Endothelial cell of umbilical vein (primary cell): Measurements from ENCODE around the gene LEP. TPM values are rescaled to one million over a fixed set of nuclear protein-coding genes. Genes with fewer than 3 reads are reported as not detected.

Experiments
- BruUV-seq: library from RNA; stranded (reverse); fragments of 400-500 nt; replicated peaks from 2 replicates; lab custom pipeline; 2021; lab: Mats Ljungman, UMichigan
- CTCF ChIA-PET: fragments of 300-600, 350-600 bp; sonication (Branson Sonifier 250); formaldehyde crosslinking; loops from one replicate; lab custom pipeline; 2021; ENCODE audit warnings: antibody characterized with exemption, inconsistent platforms; lab: Charles Lee
- POLR2A ChIA-PET: fragments of 300-600, 350-600 bp; sonication (Branson Sonifier 250); formaldehyde crosslinking; loops from one replicate; lab custom pipeline; 2021; ENCODE audit warnings: antibody characterized with exemption, inconsistent platforms; lab: Charles Lee
- DNase-seq: peaks from one replicate; pipeline ENCODE4 v3.0.0-alpha.2; 2011; ENCODE audit warnings: low read depth, low spot score
- FAIRE-seq: peaks from 2 replicates; lab custom pipeline; 2011; peaks lifted over from hg19 to GRCh38; lab: Jason Lieb, UNC
- H2AFZ ChIP-seq: 2 replicates; pipeline ENCODE4 v1.6.0; 2012; ENCODE audit warnings: low read depth, low read length, control low read depth, inconsistent platforms
- H3K27ac ChIP-seq: 2 replicates; pipeline ENCODE4 v1.5.1; 2011; ENCODE audit warnings: low read depth, mild to moderate bottlenecking, control low read depth, low read length, moderate library complexity; ENCODE audit not compliant: insufficient read depth
- H3K27me3 ChIP-seq, 2 experiments: 2 replicates each; pipeline versions ENCODE4 v1.6.0 to v1.6.1; 2011; ENCODE audit warnings: low read length in 2 of 2, mixed read lengths in 1 of 2; ENCODE audit not compliant: control insufficient read depth in 2 of 2, insufficient read depth in 2 of 2
- H3K36me3 ChIP-seq, 2 experiments: 2 replicates in 1 of 2; 3 replicates in 1 of 2; pipeline ENCODE4 v1.5.1; 2011; ENCODE audit warnings: low read length in 2 of 2, mild to moderate bottlenecking in 1 of 2, moderate library complexity in 1 of 2; ENCODE audit not compliant: control insufficient read depth in 2 of 2, insufficient read depth in 2 of 2; ENCODE audit errors: extremely low read depth in 1 of 2
- H3K4me1 ChIP-seq: 3 replicates; pipeline ENCODE4 v1.5.1; 2011; ENCODE audit warnings: mild to moderate bottlenecking, low read length; ENCODE audit not compliant: control insufficient read depth, insufficient read depth; ENCODE audit errors: extremely low read depth
- H3K4me2 ChIP-seq: 2 replicates; pipeline ENCODE4 v1.6.1; 2011; ENCODE audit warnings: low read length, control low read depth, mixed read lengths; ENCODE audit not compliant: insufficient read depth
- H3K4me3 ChIP-seq, 3 experiments: fragments of 200-600 bp in 1 of 3; sonication (generic), shearing (Covaris generic) in 1 of 3; replicated peaks in 1 of 3; 2 replicates each; pipeline ENCODE4 v1.5.1; 2011 to 2016; ENCODE audit warnings: control low read depth in 3 of 3, low read length in 3 of 3, mild to moderate bottlenecking in 2 of 3, inconsistent platforms in 1 of 3, low read depth in 1 of 3, moderate library complexity in 1 of 3; ENCODE audit not compliant: insufficient read depth in 1 of 3
- H3K79me2 ChIP-seq: 2 replicates; pipeline ENCODE4 v1.6.0; 2012; ENCODE audit warnings: low read length, inconsistent platforms; ENCODE audit not compliant: control insufficient read depth, insufficient read depth
- H3K9ac ChIP-seq: replicated peaks from 2 replicates; pipeline ENCODE3; 2011; ENCODE audit warnings: low read length, control low read depth; ENCODE audit not compliant: insufficient read depth; ENCODE audit errors: extremely low read depth
- H3K9me1 ChIP-seq: replicated peaks from 3 replicates; pipeline ENCODE4 v1.6.0; 2011; ENCODE audit warnings: mild to moderate bottlenecking, low read length; ENCODE audit not compliant: control insufficient read depth, insufficient read depth; ENCODE audit errors: extremely low read depth
- H3K9me3 ChIP-seq: replicated peaks from 2 replicates; pipeline ENCODE4 v1.5.1; 2012; ENCODE audit warnings: low read length, inconsistent platforms; ENCODE audit not compliant: control insufficient read depth, insufficient read depth
- H4K20me1 ChIP-seq: replicated peaks from 2 replicates; pipeline ENCODE3; 2011; ENCODE audit warnings: mild to moderate bottlenecking, low read length; ENCODE audit not compliant: control insufficient read depth, insufficient read depth; ENCODE audit errors: extremely low read depth
- CTCF ChIP-seq, 2 donors: IDR thresholded peaks; 1 replicate in 1 of 2; 2 replicates in 1 of 2; pipeline ENCODE4 v1.5.1; 2011; ENCODE audit warnings: low read length in 2 of 2, mild to moderate bottlenecking in 2 of 2, moderate library complexity in 2 of 2, control low read depth in 1 of 2, inconsistent platforms in 1 of 2, low read depth in 1 of 2; ENCODE audit not compliant: insufficient read depth in 1 of 2; ENCODE audit errors: extremely low read depth in 1 of 2
- EZH2 ChIP-seq: IDR thresholded peaks from 2 replicates; pipeline ENCODE4 v1.6.1; 2012; ENCODE audit warnings: borderline replicate concordance, low read depth, mild to moderate bottlenecking, moderate library complexity, low read length, inconsistent platforms; ENCODE audit not compliant: severe bottlenecking
- FOS ChIP-seq: IDR thresholded peaks from 2 replicates; pipeline ENCODE4 v1.6.1; 2011; ENCODE audit warnings: mild to moderate bottlenecking, low read length, moderate library complexity, borderline replicate concordance; ENCODE audit not compliant: insufficient read depth
- GATA2 ChIP-seq: IDR thresholded peaks from 2 replicates; pipeline ENCODE4 v1.7.0; 2011; ENCODE audit warnings: low read depth, mild to moderate bottlenecking, moderate library complexity, mixed read lengths, low read length; ENCODE audit not compliant: insufficient read length, insufficient read depth
- JUN ChIP-seq: IDR thresholded peaks from 2 replicates; pipeline ENCODE4 v1.6.1; 2011; ENCODE audit warnings: borderline replicate concordance, low read depth; ENCODE audit not compliant: insufficient read length, insufficient read depth
- MAX ChIP-seq: IDR thresholded peaks from 2 replicates; pipeline ENCODE4 v1.6.1; 2011; ENCODE audit not compliant: insufficient read depth, insufficient read length
- MYC ChIP-seq: IDR thresholded peaks from one replicate; pipeline ENCODE4 v1.6.1; 2011; ENCODE audit warnings: mild to moderate bottlenecking, low read depth, low read length
- POLR2A ChIP-seq: IDR thresholded peaks from 2 replicates; pipeline ENCODE4 v1.6.1; 2012; ENCODE audit warnings: low read depth, mild to moderate bottlenecking, control low read depth, low read length
- POLR2AphosphoS5 ChIP-seq: IDR thresholded peaks from 2 replicates; pipeline ENCODE4 v1.6.1; 2012; ENCODE audit warnings: low read depth, mild to moderate bottlenecking, control low read depth, low read length, moderate library complexity; ENCODE audit not compliant: insufficient read depth
- dilution Hi-C: fragments of 300-500 bp; cut with MboI; formaldehyde crosslinking; loops from one replicate; pipeline ENCODE4 v1.15.0; 2019; ENCODE audit warnings: low sequenced_read_pairs; ENCODE audit not compliant: extremely low pct_ligation_motif_present
- intact Hi-C: fragments of 100-400 bp; cut with micrococcal nuclease; formaldehyde crosslinking; loops from one replicate; pipeline ENCODE4 v1.10.0; 2022
- polyA plus RNA-seq, 4 experiments: library from polyadenylated mRNA; depleted of rRNA in 3 of 4; stranded (reverse) in 3 of 4; unstranded in 1 of 4; fragments of >200 nt; gene quantifications; 2 replicates each; pipeline versions ENCODE4 v1.2.1 to v1.2.3, GENCODE V29; 2011 to 2012; ENCODE audit warnings: missing spikeins in 1 of 4
- total RNA-seq: library from RNA; stranded (reverse); gene quantifications from 2 replicates; pipeline ENCODE4 v1.2.3, GENCODE V29; 2021

Gene LEP
- total and polyA plus RNA-seq, 2 donors (not counting 3 experiments of a cell fraction or from before 2014, with no cell fraction given), result not detected

GRCh38 chr7:128247640-128248194 lies 6.6 kb downstream of the LEP start:
- CTCF ChIA-PET, result interaction anchor here (1.6 kb wide), 1 partner anchor 11 kb away, joined by 4 read pairs; no protein-coding TSS in a partner anchor
- POLR2A ChIA-PET, result no interaction called here

More at GRCh38 chr7:128247640-128248194, 6.6 kb downstream of the LEP start:
- Histone ChIP-seq H2AFZ (no peak overlapping the region), H3K9ac (no peak overlapping the region), H3K9me1 (no peaks in the 10 kb centered on the region), H3K4me3 (no peak overlapping the region), H3K27ac (no peak overlapping the region), H3K4me2 (no peak overlapping the region), H4K20me1 (no peaks in the 10 kb centered on the region), H3K4me1 (no peaks in the 10 kb centered on the region), H3K36me3 (no peaks in the 10 kb centered on the region), H3K79me2 (no peaks in the 10 kb centered on the region), H3K9me3 (no peaks in the 10 kb centered on the region), H3K27me3 (peaks cover 4 to 5% of the 10 kb centered on the region in 2 experiments)
- TF ChIP-seq CTCF (IDR thresholded peaks at IDR 0.05; ENCODE audit: extremely low read depth in 1 of 2, insufficient read depth in 1 of 2, low read depth in 1 of 2, low read length in 2 of 2) (no peak), JUN (no peak), GATA2 (no peak), MAX (no peak), MYC (no peak), POLR2AphosphoS5 (no peak), FOS (no peak), POLR2A (no peak), EZH2 (no peak)
- intact Hi-C loops, result no loop called here
- no peak for FAIRE-seq
- dilution Hi-C loops, result no loop called here
- BruUV-seq, result no TSS peak
- no peak for DNase-seq
